ENCODE measurements around the gene MGME1.

DNA sequence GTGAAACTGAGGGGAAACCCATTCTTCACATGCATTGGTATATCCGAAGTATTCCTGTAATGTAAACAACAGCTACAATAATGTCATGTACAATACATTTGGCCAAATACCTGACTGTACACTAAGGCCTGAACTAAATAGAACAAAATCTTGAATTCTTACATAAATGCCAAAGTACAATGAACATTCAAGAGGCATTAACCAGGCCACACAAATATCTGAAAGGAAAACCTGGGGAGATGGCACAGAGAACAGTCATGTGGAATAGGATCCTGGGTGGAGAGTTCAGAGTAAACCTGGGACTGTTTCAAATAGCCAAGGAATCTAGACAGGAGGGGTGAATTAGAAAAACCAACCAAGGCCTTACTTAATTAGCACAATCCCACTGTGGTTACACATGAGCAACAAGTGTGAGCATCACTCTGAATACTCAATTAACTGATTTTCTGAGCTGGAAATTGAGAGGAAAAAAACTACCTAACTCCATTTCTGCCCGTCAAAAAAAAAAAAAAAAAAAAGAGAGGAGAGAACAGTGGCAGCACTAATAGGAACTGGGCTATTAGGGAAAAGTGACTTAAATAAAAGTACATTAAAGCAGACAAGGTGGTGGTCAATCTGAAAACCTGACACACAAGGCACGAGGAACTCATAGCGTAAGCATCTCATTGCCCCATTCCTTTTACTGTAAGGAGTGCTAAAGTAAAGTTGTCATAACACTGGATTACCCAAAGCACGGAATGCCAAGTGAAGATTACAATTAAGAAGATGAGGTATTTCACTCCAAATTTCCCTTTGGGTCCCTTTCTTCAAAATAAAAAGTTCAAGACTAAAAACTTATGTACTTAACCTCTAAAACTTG lies 11.1 kb upstream of the MGME1 start:
- TF ChIP-seq, protein P1, sequence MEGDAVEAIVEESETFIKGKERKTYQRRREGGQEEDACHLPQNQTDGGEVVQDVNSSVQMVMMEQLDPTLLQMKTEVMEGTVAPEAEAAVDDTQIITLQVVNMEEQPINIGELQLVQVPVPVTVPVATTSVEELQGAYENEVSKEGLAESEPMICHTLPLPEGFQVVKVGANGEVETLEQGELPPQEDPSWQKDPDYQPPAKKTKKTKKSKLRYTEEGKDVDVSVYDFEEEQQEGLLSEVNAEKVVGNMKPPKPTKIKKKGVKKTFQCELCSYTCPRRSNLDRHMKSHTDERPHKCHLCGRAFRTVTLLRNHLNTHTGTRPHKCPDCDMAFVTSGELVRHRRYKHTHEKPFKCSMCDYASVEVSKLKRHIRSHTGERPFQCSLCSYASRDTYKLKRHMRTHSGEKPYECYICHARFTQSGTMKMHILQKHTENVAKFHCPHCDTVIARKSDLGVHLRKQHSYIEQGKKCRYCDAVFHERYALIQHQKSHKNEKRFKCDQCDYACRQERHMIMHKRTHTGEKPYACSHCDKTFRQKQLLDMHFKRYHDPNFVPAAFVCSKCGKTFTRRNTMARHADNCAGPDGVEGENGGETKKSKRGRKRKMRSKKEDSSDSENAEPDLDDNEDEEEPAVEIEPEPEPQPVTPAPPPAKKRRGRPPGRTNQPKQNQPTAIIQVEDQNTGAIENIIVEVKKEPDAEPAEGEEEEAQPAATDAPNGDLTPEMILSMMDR (conservative IDR thresholded peaks at IDR 0.05 in 1 of 2, IDR thresholded peaks at IDR 0.05 in 1 of 2; ENCODE audit: extremely low read depth in 1 of 2, insufficient read depth in 1 of 2, low read depth in 1 of 2, low read length in 2 of 2) = no peak
- no peak for TF ChIP-seq EZH2 (IDR thresholded peaks at IDR 0.05; ENCODE audit: borderline replicate concordance, low read length)

All from mammary epithelial cell (primary cell).